Adrenal gland (tissue), 12 donors: ENCODE measurements around the gene ST13. TPM values are rescaled to one million over a fixed set of nuclear protein-coding genes. Genes with fewer than 3 reads are reported as not detected.
"Not testable (repeated sequence)": the region's sequence is repeated elsewhere in the genome, so short reads cannot be mapped to it uniquely, and the experiment has no call there.

Experiments
- DNase-seq, 7 donors: peaks; one replicate each; pipeline ENCODE4 v3.0.0-alpha.2; 2019 to 2020
- H3K27ac ChIP-seq, 5 donors: fragments of 200-600 bp; sonication (generic) in 4 of 5; 1 replicate in 3 of 5; 2 replicates in 2 of 5; pipeline versions ENCODE4 v1.5.1 to v1.8.0; 2016 to 2020; ENCODE audit warnings: mild to moderate bottlenecking in 1 of 5
- H3K27me3 ChIP-seq: fragments of 200-600 bp; 2 replicates; pipeline ENCODE4 v1.8.0; 2021
- H3K36me3 ChIP-seq, 2 donors: fragments of 200-600 bp; replicated peaks in 1 of 2; 1 replicate in 1 of 2; 2 replicates in 1 of 2; pipeline versions ENCODE4 v1.5.1 to v1.8.0; 2018 to 2022
- H3K4me1 ChIP-seq, 2 donors: fragments of 200-600 bp; replicated peaks in 1 of 2; 1 replicate in 1 of 2; 2 replicates in 1 of 2; pipeline versions ENCODE4 v1.5.1 to v1.8.0; 2018 to 2021
- H3K4me3 ChIP-seq, 4 donors: fragments of 200-600 bp; sonication (generic) in 3 of 4; one replicate each; pipeline ENCODE4 v1.5.1; 2016 to 2018
- H3K9me3 ChIP-seq, 3 donors: fragments of 200-600 bp; sonication (generic) in 1 of 3; replicated peaks in 1 of 3; 1 replicate in 2 of 3; 2 replicates in 1 of 3; pipeline versions ENCODE4 v1.5.1 to v1.8.0; 2016 to 2021
- POLR2A ChIP-seq, 2 donors: fragments of 450-650 bp; IDR thresholded peaks; one replicate each; pipeline ENCODE4 v1.6.1; 2017; ENCODE audit warnings: antibody characterized with exemption in 2 of 2, mild to moderate bottlenecking in 2 of 2, moderate library complexity in 1 of 2
- WGBS, 4 donors: extraction: QIAGEN DNeasy Blood & Tissue Kit in 2 of 4; methylation state at CpG; one replicate each; pipeline versions ENCODE4 v1.1.5 to v1.1.7; 2013 to 2017; 5-methylcytosine and 5-hydroxymethylcytosine counted together
- intact Hi-C, 2 donors: fragments of 100-400 bp; cut with DNase I; formaldehyde crosslinking; loops; one replicate each; pipeline versions ENCODE4 v1.14.1 to v1.15.0; 2022 to 2023
- microRNA-seq, 3 donors: library from miRNA; unstranded; fragments of <30 nt; microRNA quantifications; one replicate each; pipeline ENCODE4, GENCODE V29; 2017 to 2020
- polyA plus RNA-seq, 3 donors: library from polyadenylated mRNA; stranded (reverse); fragments of 200-250 nt in 2 of 3; fragments of 350-450 nt in 1 of 3; fragmentation: Illumina TruSeq in 1 of 3; extraction: RNeasy Lipid Tissue Mini Kit (QIAGEN cat#74804) in 1 of 3; gene quantifications; one replicate each; pipeline ENCODE4 v1.2.3, GENCODE V29; 2013 to 2014
- small RNA-seq, 2 donors: library from RNA; depleted of rRNA; stranded (forward); fragments of <200 nt; gene quantifications; one replicate each; pipeline ENCODE3, GENCODE V24; 2016
- total RNA-seq, 9 donors: library from RNA; depleted of rRNA in 4 of 9; stranded (reverse); fragments of >200 nt in 4 of 9; fragments of 120-200 nt in 1 of 9; fragmentation: NEBNext Ultra II Directional in 1 of 9; extraction: Animal tissue kit (Norgen Biotek cat#: 25700) in 1 of 9; gene quantifications; one replicate each; pipeline versions ENCODE4 v1.1.0 to v1.2.4, GENCODE V29; 2013 to 2023
- TF ChIP-seq, protein P1 (sequence below), 6 experiments: fragments of 450-650 bp in 4 of 6; fragments of 200-600 bp in 2 of 6; sonication (generic) in 1 of 6; IDR thresholded peaks; 1 replicate in 5 of 6; 2 replicates in 1 of 6; pipeline versions ENCODE4 v1.5.1 to v1.8.0; 2016 to 2021; ENCODE audit warnings: antibody characterized with exemption in 6 of 6, mild to moderate bottlenecking in 2 of 6, moderate library complexity in 1 of 6
- donor health status: healthy with polysubstance abuse.
- donor health status: Bipolar disorder and iron deficiency.
- donor health status: DM: yes; HTN: yes; CAD: no.
- donor health status: DM: no; HTN: no; CAD: no.
- donor health status: DM: no; HTN: no; CAD: no.
- donor health status: DM: yes; HTN: yes; CAD: no.

Gene ST13
- total and polyA plus RNA-seq, 12 donors, result 61.5 to 575 (median 242) TPM

DNA sequence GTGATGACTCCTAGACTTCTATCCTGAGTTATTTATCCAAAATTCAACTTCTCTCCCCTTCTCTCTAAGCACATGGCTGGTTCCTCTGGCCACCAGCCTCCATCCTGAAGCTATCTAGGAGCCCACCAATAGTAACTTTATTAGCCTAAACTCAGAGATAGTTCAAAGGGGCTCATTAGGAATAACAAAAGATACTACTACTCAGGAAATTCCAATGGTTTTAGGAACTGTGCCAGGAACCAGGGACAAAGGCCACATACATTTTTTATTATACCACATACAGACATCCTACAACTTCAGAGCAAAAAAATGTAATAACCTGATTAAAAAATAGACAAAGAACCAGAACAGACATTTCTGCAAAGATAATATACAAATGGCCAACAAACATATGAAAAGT is 65.2 kb downstream of the ST13 start:
- no peaks in the 10 kb centered on the region for H3K27me3 ChIP-seq
- H3K4me1 ChIP-seq, result peaks cover 0 to 11% of the 10 kb centered on the region in 2 donors
- no peak overlapping the region for H3K27ac ChIP-seq
- no peaks in the 10 kb centered on the region for H3K9me3 ChIP-seq
- H3K36me3 ChIP-seq, result no peaks in the 10 kb centered on the region
- TF ChIP-seq POLR2A (IDR thresholded peaks at IDR 0.05), result no peak
- TF ChIP-seq, protein P1, sequence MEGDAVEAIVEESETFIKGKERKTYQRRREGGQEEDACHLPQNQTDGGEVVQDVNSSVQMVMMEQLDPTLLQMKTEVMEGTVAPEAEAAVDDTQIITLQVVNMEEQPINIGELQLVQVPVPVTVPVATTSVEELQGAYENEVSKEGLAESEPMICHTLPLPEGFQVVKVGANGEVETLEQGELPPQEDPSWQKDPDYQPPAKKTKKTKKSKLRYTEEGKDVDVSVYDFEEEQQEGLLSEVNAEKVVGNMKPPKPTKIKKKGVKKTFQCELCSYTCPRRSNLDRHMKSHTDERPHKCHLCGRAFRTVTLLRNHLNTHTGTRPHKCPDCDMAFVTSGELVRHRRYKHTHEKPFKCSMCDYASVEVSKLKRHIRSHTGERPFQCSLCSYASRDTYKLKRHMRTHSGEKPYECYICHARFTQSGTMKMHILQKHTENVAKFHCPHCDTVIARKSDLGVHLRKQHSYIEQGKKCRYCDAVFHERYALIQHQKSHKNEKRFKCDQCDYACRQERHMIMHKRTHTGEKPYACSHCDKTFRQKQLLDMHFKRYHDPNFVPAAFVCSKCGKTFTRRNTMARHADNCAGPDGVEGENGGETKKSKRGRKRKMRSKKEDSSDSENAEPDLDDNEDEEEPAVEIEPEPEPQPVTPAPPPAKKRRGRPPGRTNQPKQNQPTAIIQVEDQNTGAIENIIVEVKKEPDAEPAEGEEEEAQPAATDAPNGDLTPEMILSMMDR (IDR thresholded peaks at IDR 0.05), result no peak
- H3K4me3 ChIP-seq, result no peak overlapping the region
- intact Hi-C loops, result no loop called here
- no peak for DNase-seq

DNA sequence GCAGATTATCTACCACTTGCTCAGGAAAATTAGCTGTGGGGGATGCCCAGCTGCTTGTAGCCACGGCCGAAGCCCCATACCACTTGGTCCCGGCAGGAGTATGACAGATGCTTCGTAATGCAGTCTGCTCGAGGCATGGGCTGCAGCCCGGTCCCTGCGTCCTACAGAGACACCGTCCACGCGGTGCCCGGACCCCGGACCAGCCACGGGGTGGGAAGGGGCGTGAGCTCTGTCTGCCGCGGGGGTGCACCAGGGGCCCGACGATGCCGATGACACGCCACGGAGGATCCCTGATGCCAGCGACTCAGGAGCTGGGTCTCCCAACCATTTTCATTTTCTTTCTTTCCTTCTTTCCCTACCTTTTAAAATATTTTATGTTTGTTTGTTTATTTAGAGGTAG is 67.3 kb downstream of the ST13 start:
- DNase-seq, result no peak
- Histone ChIP-seq H3K27me3 (no peaks in the 10 kb centered on the region), H3K4me3 (no peak overlapping the region), H3K36me3 (no peaks in the 10 kb centered on the region), H3K4me1 (peaks cover 0 to 11% of the 10 kb centered on the region in 2 donors), H3K27ac (no peak overlapping the region), H3K9me3 (no peaks in the 10 kb centered on the region)
- 97 to 100% (median 98%) methylated on average over 13 to 22 of the region's 22 CpGs for WGBS, 4 donors
- intact Hi-C loops, result no loop called here
- TF ChIP-seq, protein P1 (IDR thresholded peaks at IDR 0.05), result no peak
- no peak for TF ChIP-seq POLR2A (IDR thresholded peaks at IDR 0.05)

DNA sequence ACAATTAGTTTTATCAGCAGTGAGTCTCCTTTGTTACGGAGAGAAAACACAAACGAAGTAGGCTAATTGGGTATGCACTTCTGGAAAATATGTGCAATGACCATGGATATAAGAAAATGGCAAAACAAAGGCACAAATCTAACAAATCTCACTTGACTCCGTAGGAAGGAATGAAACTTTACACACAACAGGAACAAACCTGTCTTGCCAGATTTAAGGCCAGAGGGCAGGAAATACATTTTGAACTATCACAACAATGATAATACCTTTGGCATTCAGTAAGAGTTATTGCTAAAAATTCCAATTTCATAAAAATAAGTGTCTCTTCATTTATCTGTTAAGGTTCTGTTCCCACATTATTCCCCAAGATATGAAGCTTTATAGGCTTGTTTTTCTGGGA is 73.9 kb downstream of the ST13 start:
- no peak overlapping the region for H3K27ac ChIP-seq
- no peaks in the 10 kb centered on the region for H3K9me3 ChIP-seq
- no peak for DNase-seq
- no peak for TF ChIP-seq POLR2A (IDR thresholded peaks at IDR 0.05)
- TF ChIP-seq, protein P1 (IDR thresholded peaks at IDR 0.05), result no peak
- intact Hi-C loops, result no loop called here
- 78 to 87% (median 84%) methylated on average over 3 of the region's 3 CpGs for WGBS, 4 donors
- H3K4me3 ChIP-seq, result no peak overlapping the region
- H3K4me1 ChIP-seq, result no peaks in the 10 kb centered on the region
- no peaks in the 10 kb centered on the region for H3K27me3 ChIP-seq
- peaks cover 0 to 6% of the 10 kb centered on the region in 2 donors for H3K36me3 ChIP-seq

DNA sequence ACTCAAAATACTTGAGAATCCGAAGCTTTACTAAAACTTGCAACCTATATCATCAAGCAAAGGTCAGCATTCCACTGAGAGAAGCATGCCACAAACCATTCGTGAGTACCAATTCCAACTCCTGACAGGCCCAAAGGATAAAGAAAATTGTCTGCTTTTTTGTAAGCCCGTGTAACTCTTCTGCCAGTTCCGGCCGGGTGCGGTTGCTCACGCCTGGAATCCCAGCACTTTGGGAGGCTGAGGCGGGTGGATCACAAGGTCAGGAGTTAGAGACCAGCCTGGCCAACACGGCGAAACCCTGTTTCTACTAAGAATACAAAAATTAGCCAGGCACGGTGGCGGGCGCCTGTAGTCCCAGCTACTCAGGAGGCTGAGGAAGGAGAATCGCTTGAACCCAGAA is 74.7 kb downstream of the ST13 start:
- intact Hi-C loops, H3K27me3 ChIP-seq, DNase-seq, H3K27ac ChIP-seq, H3K9me3 ChIP-seq, H3K4me1 ChIP-seq, H3K4me3 ChIP-seq: not testable (repeated sequence)
- peaks cover 0 to 12% of the 10 kb centered on the region in 2 donors for H3K36me3 ChIP-seq
- whole genome bisulfite sequencing, 4 donors, result 94 to 97% (median 95%) methylated on average over 13 to 14 of the region's 14 CpGs

Small RNA genes within 50 kb of the gene (microRNA-seq; reads per million reads assigned to microRNA genes)
- gene MIR4766, result 0 to 0.89 (median 0.38) reads per million in 3 donors

Small RNA genes within 50 kb of the gene (small RNA-seq; reads per million reads assigned to genes)
- gene JTBP1 (0 reads per million in 2 donors), gene MIR4766 (0 to 0.08 reads per million in 2 donors)

Other genes starting within 250 kb of the ST13 start
- gene MRTFA, start 219.9 kb downstream of the ST13 start, total RNA-seq, result 100 to 1,000 TPM in 2 of 9 donors, 10 to 100 TPM in 7; 13.6 to 141 (median 42.8) TPM
- gene MRTFA, start 219.9 kb downstream of the ST13 start, polyA plus RNA-seq, result 10 to 100 TPM; 12.3 to 49.8 (median 22.7) TPM
- 1 to 10 TPM in 1 of 9 donors, under 1 TPM in 6, not detected in 2; 0.11 to 1.7 (median 0.24) TPM for gene MCHR1, start 177.2 kb downstream of the ST13 start, total RNA-seq
- under 1 TPM; 0.07 to 0.32 (median 0.24) TPM for gene MCHR1, start 177.2 kb downstream of the ST13 start, polyA plus RNA-seq
- gene SLC25A17, start 37.3 kb downstream of the ST13 start, total RNA-seq, result 10 to 100 TPM; 18.3 to 40.8 (median 22.4) TPM
- 10 to 100 TPM; 13.2 to 31.6 (median 18.2) TPM for gene SLC25A17, start 37.3 kb downstream of the ST13 start, polyA plus RNA-seq
- gene XPNPEP3, start 509 bp upstream of the ST13 start, total RNA-seq, result 10 to 100 TPM; 12.9 to 41.1 (median 23.7) TPM
- gene XPNPEP3, start 509 bp upstream of the ST13 start, polyA plus RNA-seq, result 10 to 100 TPM in 1 of 3 donors, 1 to 10 TPM in 2; 6.4 to 24.2 (median 7.3) TPM
- gene DNAJB7, start 5.5 kb upstream of the ST13 start, total RNA-seq, result not detected
- gene DNAJB7, start 5.5 kb upstream of the ST13 start, polyA plus RNA-seq, result not detected
- gene RBX1, start 94.7 kb upstream of the ST13 start, total RNA-seq, result 10 to 100 TPM; 26.8 to 88.1 (median 54.5) TPM
- 100 to 1,000 TPM in 1 of 3 donors, 10 to 100 TPM in 2; 57.0 to 144 (median 95.2) TPM for gene RBX1, start 94.7 kb upstream of the ST13 start, polyA plus RNA-seq
- 100 to 1,000 TPM in 1 of 9 donors, 10 to 100 TPM in 8; 35.6 to 161 (median 58.3) TPM for gene EP300, start 236.0 kb upstream of the ST13 start, total RNA-seq
- gene EP300, start 236.0 kb upstream of the ST13 start, polyA plus RNA-seq, result 10 to 100 TPM in 2 of 3 donors, 1 to 10 TPM in 1; 7.0 to 28.4 (median 19.7) TPM